ENCODE data around the gene CST8.

DNA sequence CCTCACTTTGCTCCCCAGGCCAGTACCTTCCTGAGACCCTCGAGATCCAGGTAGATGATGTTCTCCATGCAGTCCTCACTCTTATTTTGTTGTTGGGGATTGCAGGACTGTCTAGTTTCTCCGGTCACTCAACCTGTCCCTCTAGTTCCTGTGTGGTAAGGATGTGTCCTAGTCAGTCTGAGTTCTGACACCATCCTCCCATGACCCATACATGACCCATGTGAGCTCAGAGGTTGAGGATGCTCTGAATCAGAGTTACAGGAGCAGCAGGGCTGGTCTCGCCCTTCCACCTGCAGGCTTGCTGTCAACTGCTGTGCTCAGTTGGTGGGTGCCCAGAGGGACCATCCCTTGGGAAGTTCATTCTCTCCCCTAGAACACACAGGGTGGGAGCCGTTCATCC, 11.9 kb upstream of the CST8 start:
- TF ChIP-seq, protein P1, sequence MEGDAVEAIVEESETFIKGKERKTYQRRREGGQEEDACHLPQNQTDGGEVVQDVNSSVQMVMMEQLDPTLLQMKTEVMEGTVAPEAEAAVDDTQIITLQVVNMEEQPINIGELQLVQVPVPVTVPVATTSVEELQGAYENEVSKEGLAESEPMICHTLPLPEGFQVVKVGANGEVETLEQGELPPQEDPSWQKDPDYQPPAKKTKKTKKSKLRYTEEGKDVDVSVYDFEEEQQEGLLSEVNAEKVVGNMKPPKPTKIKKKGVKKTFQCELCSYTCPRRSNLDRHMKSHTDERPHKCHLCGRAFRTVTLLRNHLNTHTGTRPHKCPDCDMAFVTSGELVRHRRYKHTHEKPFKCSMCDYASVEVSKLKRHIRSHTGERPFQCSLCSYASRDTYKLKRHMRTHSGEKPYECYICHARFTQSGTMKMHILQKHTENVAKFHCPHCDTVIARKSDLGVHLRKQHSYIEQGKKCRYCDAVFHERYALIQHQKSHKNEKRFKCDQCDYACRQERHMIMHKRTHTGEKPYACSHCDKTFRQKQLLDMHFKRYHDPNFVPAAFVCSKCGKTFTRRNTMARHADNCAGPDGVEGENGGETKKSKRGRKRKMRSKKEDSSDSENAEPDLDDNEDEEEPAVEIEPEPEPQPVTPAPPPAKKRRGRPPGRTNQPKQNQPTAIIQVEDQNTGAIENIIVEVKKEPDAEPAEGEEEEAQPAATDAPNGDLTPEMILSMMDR (conservative IDR thresholded peaks at IDR 0.05 in 1 of 2, IDR thresholded peaks at IDR 0.05 in 1 of 2; ENCODE audit: extremely low read depth in 1 of 2, insufficient read depth in 1 of 2, low read depth in 1 of 2, low read length in 2 of 2), result no peak
- TF ChIP-seq EZH2 (IDR thresholded peaks at IDR 0.05; ENCODE audit: borderline replicate concordance, low read length), result no peak

Measured in mammary epithelial cell (primary cell).